HG02678 (cell line): ENCODE results near the gene PCGF5.
"Not testable (repeated sequence)": the region's sequence is repeated elsewhere in the genome, so short reads cannot be mapped to it uniquely, and the experiment has no call there.

ENCODE experiments used
- ATAC-seq: cut with Tn5 transposase; IDR thresholded peaks from one replicate; pipeline ENCODE4 v1.9.1; 2021; ENCODE audit warnings: mild to moderate bottlenecking, moderate library complexity; ENCODE audit not compliant: unreplicated experiment

The PCGF5 gene

DNA sequence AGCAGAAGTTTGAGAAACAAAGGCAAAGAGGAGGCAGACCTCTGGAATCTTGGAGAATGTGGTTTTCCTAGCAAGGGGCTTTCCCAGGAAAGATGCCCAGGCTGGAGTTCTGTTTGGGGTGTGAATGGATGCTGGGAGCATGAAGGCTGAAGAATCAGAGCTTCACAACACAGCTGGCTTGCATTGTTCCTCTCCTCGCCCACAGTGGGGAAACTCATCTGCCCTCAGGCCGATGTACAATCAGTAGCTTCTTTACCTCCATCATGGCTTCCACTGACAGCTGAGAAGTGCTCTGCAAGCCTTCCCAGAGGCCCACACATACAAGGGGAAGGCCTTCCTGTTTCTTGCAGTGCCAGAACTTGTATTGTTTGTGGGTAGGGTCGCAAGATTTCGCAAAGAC, 98.9 kb downstream of the PCGF5 start:
- ATAC-seq, result no peak

DNA sequence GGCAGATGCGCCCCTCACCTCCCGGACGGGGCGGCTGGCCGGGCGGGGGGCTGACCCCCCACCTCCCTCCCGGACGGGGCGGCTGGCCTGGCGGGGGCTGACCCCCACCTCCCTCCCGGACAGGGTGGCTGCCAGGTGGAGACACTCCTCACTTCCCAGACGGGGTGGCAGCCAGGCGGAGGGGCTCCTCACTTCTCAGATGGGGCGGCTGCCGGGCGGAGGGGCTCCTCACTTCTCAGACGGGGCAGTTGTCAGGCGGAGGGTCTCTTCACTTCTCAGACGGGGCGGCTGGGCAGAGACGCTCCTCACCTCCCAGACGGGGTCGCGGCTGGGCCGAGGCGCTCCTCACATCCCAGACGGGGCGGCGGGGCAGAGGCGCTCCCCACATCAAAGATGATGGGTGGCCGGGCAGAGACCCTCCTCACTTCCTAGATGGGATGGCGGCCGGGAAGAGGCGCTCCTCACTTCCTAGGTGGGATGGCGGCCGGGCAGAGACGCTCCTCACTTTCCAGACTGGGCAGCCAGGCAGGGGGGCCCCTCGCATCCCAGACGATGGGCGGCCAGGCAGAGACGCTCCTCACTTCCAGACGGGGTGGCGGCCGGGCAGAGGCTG, 102.9 kb downstream of the PCGF5 start:
- not testable (repeated sequence) for ATAC-seq

DNA sequence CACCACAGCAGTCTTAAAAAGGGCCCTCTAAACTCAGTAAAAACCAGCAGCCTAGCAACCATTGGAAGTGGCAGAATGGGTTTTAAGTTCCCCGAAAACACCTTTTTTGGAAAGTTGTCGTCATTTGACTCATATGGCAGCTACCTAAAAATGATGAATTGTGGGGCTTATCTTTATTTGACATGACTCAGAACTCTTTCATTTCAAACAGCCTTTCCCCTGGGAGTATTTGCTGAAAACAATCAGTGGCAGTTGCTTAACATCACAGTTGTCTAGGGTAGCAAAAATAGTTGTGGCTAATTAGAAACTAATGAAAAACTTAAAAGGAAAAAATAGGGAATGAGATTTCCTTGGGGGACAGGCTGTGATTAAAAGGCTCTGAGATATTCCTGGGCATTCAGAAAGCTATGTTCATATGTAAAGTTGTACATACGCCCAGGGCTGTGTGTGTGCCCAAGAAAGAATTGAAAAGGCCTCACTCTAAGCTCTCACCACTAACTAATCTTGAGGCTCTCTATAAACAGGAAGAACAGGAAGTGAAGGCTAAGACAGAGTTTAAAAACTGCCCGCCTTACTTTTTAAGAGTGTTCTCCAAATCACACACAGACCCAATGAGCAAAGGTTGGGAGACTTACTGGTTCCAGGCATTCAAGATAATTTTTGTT, 108.0 kb downstream of the PCGF5 start:
- ATAC-seq, result no peak
